ENCODE data around the gene AIMP1. TPM values are rescaled to one million over a fixed set of nuclear protein-coding genes. Genes with fewer than 3 reads are reported as not detected.

AIMP1 gene
- polyA plus RNA-seq, 3 donors, result 15.2 to 65.6 (median 56.1) TPM

- 93% methylated on average over 2 of the region's 3 CpGs for WGBS (ENCODE audit: insufficient coverage)
- DNase-seq, result no peak
- H4K20me1 ChIP-seq (ENCODE audit: insufficient read depth, low read length), result no peaks in the 10 kb centered on the region
- no peaks in the 10 kb centered on the region for H3K9me3 ChIP-seq (replicated peaks in 1 of 2; ENCODE audit: control insufficient read depth in 1 of 2, insufficient read depth in 1 of 2, low read length in 2 of 2)
- no peak overlapping the region for H3K4me2 ChIP-seq (replicated peaks; ENCODE audit: extremely low read depth, low read length, poor library complexity, severe bottlenecking)
- peaks cover 0 to 5% (median 0%) of the 10 kb centered on the region in 7 donors for H3K9me3 Mint-ChIP-seq
- no peak overlapping the region for H3K9ac ChIP-seq (ENCODE audit: insufficient read depth, low read length, poor library complexity, severe bottlenecking)
- peaks cover 25 to 34% of the 10 kb centered on the region in 2 donors for H3K36me3 Mint-ChIP-seq
- no peaks in the 10 kb centered on the region for H3K4me1 ChIP-seq (ENCODE audit: control insufficient read depth in 1 of 2, insufficient read depth in 2 of 2, low read length in 2 of 2)
- intact Hi-C loops (cut with micrococcal nuclease), result no loop called here
- no peak overlapping the region for H2AFZ ChIP-seq (ENCODE audit: insufficient read depth, low read depth, low read length, poor library complexity, severe bottlenecking)
- no peaks in the 10 kb centered on the region for H3K79me2 ChIP-seq (ENCODE audit: insufficient read depth, low read length)
- H3K27me3 Mint-ChIP-seq (ENCODE audit: low read depth in 3 of 3), result no peaks in the 10 kb centered on the region
- H3K27me3 ChIP-seq (ENCODE audit: control insufficient read depth in 2 of 2, insufficient read depth in 2 of 2, low read length in 2 of 2), result no peaks in the 10 kb centered on the region
- no peak for TF ChIP-seq CTCF (IDR thresholded peaks at IDR 0.05)
- no peak overlapping the region for H3K4me3 ChIP-seq (replicated peaks in 1 of 3; ENCODE audit: low read depth in 2 of 3, low read length in 3 of 3)
- no peak overlapping the region for H3K4me3 Mint-ChIP-seq
- H3K4me1 Mint-ChIP-seq, result no peaks in the 10 kb centered on the region
- no peak overlapping the region for H3K27ac Mint-ChIP-seq
- H3K27ac ChIP-seq (ENCODE audit: low read depth in 1 of 2, low read length in 2 of 2), result no peak overlapping the region
- H3K36me3 ChIP-seq (replicated peaks in 1 of 2; ENCODE audit: control insufficient read depth in 1 of 2, insufficient read depth in 2 of 2, low read length in 2 of 2), result peaks cover 5 to 22% of the 10 kb centered on the region in 2 donors
Measured at GRCh38 chr4:106284227-106284626, 32.1 kb upstream of the AIMP1 start.

- Mint-ChIP-seq H3K27ac (no peak overlapping the region), H3K36me3 (peaks cover 33 to 41% of the 10 kb centered on the region in 2 donors), H3K9me3 (peaks cover 0 to 5% (median 2%) of the 10 kb centered on the region in 7 donors), H3K4me1 (no peaks in the 10 kb centered on the region), H3K4me3 (no peak overlapping the region), H3K27me3 (ENCODE audit: low read depth in 3 of 3) (no peaks in the 10 kb centered on the region)
- intact Hi-C loops (cut with micrococcal nuclease), result no loop called here
- no peaks in the 10 kb centered on the region for H3K9me3 ChIP-seq (replicated peaks in 1 of 2; ENCODE audit: control insufficient read depth in 1 of 2, insufficient read depth in 1 of 2, low read length in 2 of 2)
- H4K20me1 ChIP-seq (ENCODE audit: insufficient read depth, low read length), result no peaks in the 10 kb centered on the region
- H3K9ac ChIP-seq (ENCODE audit: insufficient read depth, low read length, poor library complexity, severe bottlenecking), result no peak overlapping the region
- peaks cover 14 to 34% of the 10 kb centered on the region in 2 donors for H3K36me3 ChIP-seq (replicated peaks in 1 of 2; ENCODE audit: control insufficient read depth in 1 of 2, insufficient read depth in 2 of 2, low read length in 2 of 2)
- DNase-seq, result no peak
- H3K4me3 ChIP-seq (replicated peaks in 1 of 3; ENCODE audit: low read depth in 2 of 3, low read length in 3 of 3), result no peak overlapping the region
- H3K4me2 ChIP-seq (replicated peaks; ENCODE audit: extremely low read depth, low read length, poor library complexity, severe bottlenecking), result no peak overlapping the region
- 100% methylated on average over 4 of the region's 8 CpGs for WGBS (ENCODE audit: insufficient coverage)
- H3K4me1 ChIP-seq (ENCODE audit: control insufficient read depth in 1 of 2, insufficient read depth in 2 of 2, low read length in 2 of 2), result no peaks in the 10 kb centered on the region
- no peak for TF ChIP-seq CTCF (IDR thresholded peaks at IDR 0.05)
- H3K27ac ChIP-seq (ENCODE audit: low read depth in 1 of 2, low read length in 2 of 2), result no peak overlapping the region
- H2AFZ ChIP-seq (ENCODE audit: insufficient read depth, low read depth, low read length, poor library complexity, severe bottlenecking), result no peak overlapping the region
- H3K79me2 ChIP-seq (ENCODE audit: insufficient read depth, low read length), result no peaks in the 10 kb centered on the region
- H3K27me3 ChIP-seq (ENCODE audit: control insufficient read depth in 2 of 2, insufficient read depth in 2 of 2, low read length in 2 of 2), result no peaks in the 10 kb centered on the region
Measured at GRCh38 chr4:106286611-106287010, 29.7 kb upstream of the AIMP1 start.

Measured in CD14-positive monocyte (primary cell).